A549 (cell line): ENCODE measurements around the gene SKI.

Experiments
- BHLHE40 ChIP-seq: IDR thresholded peaks from 2 replicates; pipeline ENCODE4 v1.6.1; 2012; ENCODE audit warnings: low read depth, low read length, inconsistent platforms
- CEBPB ChIP-seq, 2 experiments: fragments of >200 bp in 1 of 2; sonication (Bioruptor Twin) in 1 of 2; formaldehyde crosslinking in 1 of 2; IDR thresholded peaks; 2 replicates each; pipeline ENCODE4 v1.6.1; 2012 to 2016
- CHD2 ChIP-seq: fragments of 150-350 bp; IDR thresholded peaks from 2 replicates; pipeline ENCODE4 v1.6.1; 2014; ENCODE audit warnings: low read length; ENCODE audit not compliant: partially characterized antibody
- CHD4 ChIP-seq: fragments of 200-600 bp; sonication (generic); IDR thresholded peaks from 2 replicates; pipeline ENCODE4 v1.6.1; 2016; ENCODE audit warnings: antibody characterized with exemption, mild to moderate bottlenecking, borderline replicate concordance
- EP300 ChIP-seq, 2 experiments: fragments of >200 bp; sonication (Bioruptor Twin); formaldehyde crosslinking; IDR thresholded peaks; 2 replicates in 1 of 2; 3 replicates in 1 of 2; pipeline ENCODE4 v1.6.1; 2016 to 2017
- NPAS2 ChIP-seq: fragments of 250-450 bp; sonication (Bioruptor Pico); IDR thresholded peaks from 2 replicates; pipeline ENCODE4 v1.8.0; 2022; ENCODE audit warnings: mild to moderate bottlenecking, moderate library complexity, borderline replicate concordance
- NR3C1 ChIP-seq: fragments of >200 bp; sonication (Bioruptor Twin); formaldehyde crosslinking; IDR thresholded peaks from 3 replicates; pipeline ENCODE4 v1.6.1; 2017
- POLR2A ChIP-seq: IDR thresholded peaks from 2 replicates; pipeline ENCODE4 v1.6.1; 2012; ENCODE audit warnings: mild to moderate bottlenecking, low read length
- RAD21 ChIP-seq, 2 experiments: fragments of >200 bp in 1 of 2; sonication (Bioruptor Twin) in 1 of 2; formaldehyde crosslinking in 1 of 2; IDR thresholded peaks in 1 of 2; conservative IDR thresholded peaks in 1 of 2; 2 replicates in 1 of 2; 3 replicates in 1 of 2; pipeline ENCODE4 v1.6.1; 2012 to 2018; ENCODE audit warnings: inconsistent platforms in 1 of 2
- RFX5 ChIP-seq: fragments of 450-650 bp; IDR thresholded peaks from 2 replicates; pipeline ENCODE4 v1.7.1; 2014; ENCODE audit warnings: antibody characterized with exemption, mild to moderate bottlenecking, moderate library complexity
- SMC3 ChIP-seq: fragments of >200 bp; sonication (Bioruptor Twin); formaldehyde crosslinking; IDR thresholded peaks from 3 replicates; pipeline ENCODE4 v1.6.1; 2018; ENCODE audit warnings: inconsistent platforms
- TF ChIP-seq, protein P1 (sequence below): fragments of >200 bp; sonication (Bioruptor Twin); formaldehyde crosslinking; IDR thresholded peaks from 3 replicates; pipeline ENCODE4 v1.5.1; 2016
- TF ChIP-seq, protein P2 (sequence below): IDR thresholded peaks from 2 replicates; pipeline ENCODE4 v1.6.1; 2012
- TF ChIP-seq, protein P3 (sequence below): fragments of 250-450 bp; sonication (Bioruptor Pico); IDR thresholded peaks from 2 replicates; pipeline ENCODE4 v1.5.0; 2021; ENCODE audit warnings: mild to moderate bottlenecking, moderate library complexity, borderline replicate concordance

DNA sequence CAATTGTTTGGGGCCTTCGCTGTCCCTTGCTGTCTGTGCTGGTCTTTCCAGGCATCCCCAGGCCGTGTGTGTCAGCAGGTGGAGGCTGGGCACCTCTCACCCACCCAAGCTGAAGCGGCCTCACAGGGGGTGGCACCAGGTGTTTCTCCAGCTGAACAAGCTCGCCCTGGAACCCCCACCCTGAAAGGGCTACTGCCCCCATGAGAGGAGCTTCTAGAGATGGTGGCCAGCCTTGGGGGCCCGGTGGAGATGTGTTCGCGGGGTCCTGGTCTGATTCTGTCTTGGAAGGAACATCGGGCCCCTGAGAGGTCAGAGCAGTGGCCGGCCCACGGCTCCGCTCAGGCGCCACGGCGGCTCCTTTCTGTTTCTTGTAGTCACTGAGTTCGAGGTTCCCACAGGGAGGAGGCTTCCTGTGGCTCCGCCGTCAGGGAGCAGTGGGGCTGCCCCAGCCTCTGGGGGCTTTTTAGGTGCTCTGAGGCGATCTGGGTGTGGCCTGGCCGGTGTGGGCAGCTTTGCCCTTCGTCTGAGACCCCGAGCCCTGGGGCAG, 46.9 kb downstream of the SKI start:
- TF ChIP-seq, protein P1, sequence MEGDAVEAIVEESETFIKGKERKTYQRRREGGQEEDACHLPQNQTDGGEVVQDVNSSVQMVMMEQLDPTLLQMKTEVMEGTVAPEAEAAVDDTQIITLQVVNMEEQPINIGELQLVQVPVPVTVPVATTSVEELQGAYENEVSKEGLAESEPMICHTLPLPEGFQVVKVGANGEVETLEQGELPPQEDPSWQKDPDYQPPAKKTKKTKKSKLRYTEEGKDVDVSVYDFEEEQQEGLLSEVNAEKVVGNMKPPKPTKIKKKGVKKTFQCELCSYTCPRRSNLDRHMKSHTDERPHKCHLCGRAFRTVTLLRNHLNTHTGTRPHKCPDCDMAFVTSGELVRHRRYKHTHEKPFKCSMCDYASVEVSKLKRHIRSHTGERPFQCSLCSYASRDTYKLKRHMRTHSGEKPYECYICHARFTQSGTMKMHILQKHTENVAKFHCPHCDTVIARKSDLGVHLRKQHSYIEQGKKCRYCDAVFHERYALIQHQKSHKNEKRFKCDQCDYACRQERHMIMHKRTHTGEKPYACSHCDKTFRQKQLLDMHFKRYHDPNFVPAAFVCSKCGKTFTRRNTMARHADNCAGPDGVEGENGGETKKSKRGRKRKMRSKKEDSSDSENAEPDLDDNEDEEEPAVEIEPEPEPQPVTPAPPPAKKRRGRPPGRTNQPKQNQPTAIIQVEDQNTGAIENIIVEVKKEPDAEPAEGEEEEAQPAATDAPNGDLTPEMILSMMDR = no peak
- TF ChIP-seq POLR2A (no peak), RAD21 (conservative IDR thresholded peaks at IDR 0.05 in 1 of 2, IDR thresholded peaks at IDR 0.05 in 1 of 2) (no peak), CHD4 (no peak), EP300 (IDR thresholded peaks at IDR 0.05) (no peak), BHLHE40 (no peak), CHD2 (no peak), RFX5 (no peak), NR3C1 (no peak), SMC3 (no peak), CEBPB (IDR thresholded peaks at IDR 0.05) (no peak), NPAS2 (CRISPR knock-in tag) (no peak)
- TF ChIP-seq, protein P2, sequence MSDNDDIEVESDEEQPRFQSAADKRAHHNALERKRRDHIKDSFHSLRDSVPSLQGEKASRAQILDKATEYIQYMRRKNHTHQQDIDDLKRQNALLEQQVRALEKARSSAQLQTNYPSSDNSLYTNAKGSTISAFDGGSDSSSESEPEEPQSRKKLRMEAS = no peak
- TF ChIP-seq, protein P3, sequence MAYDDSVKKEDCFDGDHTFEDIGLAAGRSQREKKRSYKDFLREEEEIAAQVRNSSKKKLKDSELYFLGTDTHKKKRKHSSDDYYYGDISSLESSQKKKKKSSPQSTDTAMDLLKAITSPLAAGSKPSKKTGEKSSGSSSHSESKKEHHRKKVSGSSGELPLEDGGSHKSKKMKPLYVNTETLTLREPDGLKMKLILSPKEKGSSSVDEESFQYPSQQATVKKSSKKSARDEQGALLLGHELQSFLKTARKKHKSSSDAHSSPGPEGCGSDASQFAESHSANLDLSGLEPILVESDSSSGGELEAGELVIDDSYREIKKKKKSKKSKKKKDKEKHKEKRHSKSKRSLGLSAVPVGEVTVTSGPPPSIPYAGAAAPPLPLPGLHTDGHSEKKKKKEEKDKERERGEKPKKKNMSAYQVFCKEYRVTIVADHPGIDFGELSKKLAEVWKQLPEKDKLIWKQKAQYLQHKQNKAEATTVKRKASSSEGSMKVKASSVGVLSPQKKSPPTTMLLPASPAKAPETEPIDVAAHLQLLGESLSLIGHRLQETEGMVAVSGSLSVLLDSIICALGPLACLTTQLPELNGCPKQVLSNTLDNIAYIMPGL = no peak
